Peyer's patch (tissue), 4 donors: ENCODE measurements around the gene AFM. TPM values are rescaled to one million over a fixed set of nuclear protein-coding genes. Genes with fewer than 3 reads are reported as not detected.
A peak's percentile ranks its signal among the peaks of the same experiment; 100 is the strongest.

Experiments used
- DNase-seq, 3 donors: peaks; one replicate each; pipeline ENCODE4 v3.0.0-alpha.2; 2017 to 2019
- H3K27ac ChIP-seq, 4 donors: fragments of 200-600 bp; sonication (generic); one replicate each; pipeline ENCODE4 v1.5.1; 2016 to 2019
- H3K27me3 ChIP-seq, 2 donors: fragments of 200-600 bp; sonication (generic); one replicate each; pipeline ENCODE4 v1.5.1; 2019
- H3K36me3 ChIP-seq, 3 donors: fragments of 200-600 bp; sonication (generic); one replicate each; pipeline ENCODE4 v1.5.1; 2016 to 2019
- H3K4me1 ChIP-seq, 4 donors: fragments of 200-600 bp; sonication (generic); one replicate each; pipeline ENCODE4 v1.5.1; 2016 to 2019
- H3K4me3 ChIP-seq, 4 donors: fragments of 200-600 bp; sonication (generic); 1 replicate in 3 of 4; 2 replicates in 1 of 4; pipeline ENCODE4 v1.5.1; 2016 to 2019; ENCODE audit warnings: mild to moderate bottlenecking in 1 of 4
- H3K9me3 ChIP-seq, 4 donors: fragments of 200-600 bp; sonication (generic); one replicate each; pipeline ENCODE4 v1.5.1; 2016 to 2019; ENCODE audit warnings: mild to moderate bottlenecking in 1 of 4
- POLR2A ChIP-seq, 2 donors: fragments of 450-650 bp; IDR thresholded peaks; one replicate each; pipeline ENCODE4 v1.5.1; 2017; ENCODE audit warnings: antibody characterized with exemption in 2 of 2, mild to moderate bottlenecking in 2 of 2, moderate library complexity in 2 of 2
- total RNA-seq, 4 donors: library from RNA; depleted of rRNA; stranded (reverse); fragments of >200 nt; gene quantifications; one replicate each; pipeline ENCODE4 v1.1.0, GENCODE V29; 2016
- TF ChIP-seq, protein P1 (sequence below), 6 experiments: fragments of 450-650 bp in 4 of 6; fragments of 200-600 bp in 2 of 6; sonication (generic) in 1 of 6; IDR thresholded peaks; one replicate each; pipeline ENCODE4 v1.5.1; 2017 to 2019; ENCODE audit warnings: antibody characterized with exemption in 6 of 6, mild to moderate bottlenecking in 3 of 6, moderate library complexity in 1 of 6

Gene AFM
- total RNA-seq, 4 donors from 2014 or later: not detected

DNA sequence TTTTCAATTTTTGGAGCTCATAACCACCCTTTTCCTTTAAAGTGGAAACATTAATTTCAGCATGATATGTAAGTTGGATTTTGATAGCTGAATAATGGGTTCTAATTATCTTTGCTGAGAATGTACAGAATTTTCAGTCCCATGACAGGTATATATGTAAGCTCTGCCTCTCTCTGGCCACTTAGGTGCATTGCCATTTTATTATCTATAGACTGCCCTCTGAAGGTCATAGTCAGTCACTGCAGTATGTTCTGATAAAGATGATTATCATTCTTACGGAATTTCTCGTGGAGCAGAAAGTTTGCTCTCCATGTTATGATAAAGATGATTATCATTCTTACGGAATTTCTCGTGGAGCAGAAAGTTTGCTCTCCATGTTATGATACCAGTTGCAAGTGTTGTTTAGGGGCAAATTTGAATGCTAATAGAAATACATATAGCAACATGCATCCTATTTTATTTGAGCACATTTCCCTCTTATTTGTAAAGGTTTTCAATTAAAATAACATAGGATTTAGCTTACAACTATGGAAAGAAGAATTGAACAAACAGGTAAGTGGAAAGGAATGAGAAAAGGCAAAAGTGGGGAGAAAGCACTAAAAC is 35.1 kb upstream of the AFM start:
- no peak overlapping the region for H3K27ac ChIP-seq
- H3K36me3 ChIP-seq: no peaks in the 10 kb centered on the region
- no peaks in the 10 kb centered on the region for H3K27me3 ChIP-seq
- H3K4me3 ChIP-seq: no peak overlapping the region
- no peaks in the 10 kb centered on the region for H3K9me3 ChIP-seq
- no peak for DNase-seq
- no peaks in the 10 kb centered on the region for H3K4me1 ChIP-seq
- TF ChIP-seq, protein P1, sequence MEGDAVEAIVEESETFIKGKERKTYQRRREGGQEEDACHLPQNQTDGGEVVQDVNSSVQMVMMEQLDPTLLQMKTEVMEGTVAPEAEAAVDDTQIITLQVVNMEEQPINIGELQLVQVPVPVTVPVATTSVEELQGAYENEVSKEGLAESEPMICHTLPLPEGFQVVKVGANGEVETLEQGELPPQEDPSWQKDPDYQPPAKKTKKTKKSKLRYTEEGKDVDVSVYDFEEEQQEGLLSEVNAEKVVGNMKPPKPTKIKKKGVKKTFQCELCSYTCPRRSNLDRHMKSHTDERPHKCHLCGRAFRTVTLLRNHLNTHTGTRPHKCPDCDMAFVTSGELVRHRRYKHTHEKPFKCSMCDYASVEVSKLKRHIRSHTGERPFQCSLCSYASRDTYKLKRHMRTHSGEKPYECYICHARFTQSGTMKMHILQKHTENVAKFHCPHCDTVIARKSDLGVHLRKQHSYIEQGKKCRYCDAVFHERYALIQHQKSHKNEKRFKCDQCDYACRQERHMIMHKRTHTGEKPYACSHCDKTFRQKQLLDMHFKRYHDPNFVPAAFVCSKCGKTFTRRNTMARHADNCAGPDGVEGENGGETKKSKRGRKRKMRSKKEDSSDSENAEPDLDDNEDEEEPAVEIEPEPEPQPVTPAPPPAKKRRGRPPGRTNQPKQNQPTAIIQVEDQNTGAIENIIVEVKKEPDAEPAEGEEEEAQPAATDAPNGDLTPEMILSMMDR (IDR thresholded peaks at IDR 0.05): peak in 5 of 6 experiments; percentile 29 to 99 (median 97)
- no peak for TF ChIP-seq POLR2A (IDR thresholded peaks at IDR 0.05)

DNA sequence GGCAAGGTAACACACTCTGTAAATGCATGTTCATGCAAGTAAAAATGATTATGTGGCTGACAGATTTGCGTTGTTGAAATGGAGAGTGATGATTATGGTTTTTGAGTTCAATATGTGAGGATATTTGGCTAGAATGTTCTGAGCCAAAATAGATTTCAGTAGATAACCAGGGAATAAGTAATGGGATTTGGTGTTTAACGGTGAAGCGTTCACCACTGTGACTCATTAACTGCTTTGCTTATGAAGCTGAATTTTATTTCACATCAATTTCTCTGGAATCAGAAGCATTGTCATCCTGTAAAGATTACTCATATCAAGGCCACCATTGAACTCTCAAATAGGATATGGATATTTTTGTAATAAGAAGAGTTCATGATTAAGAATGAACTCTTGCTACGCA is 33.9 kb upstream of the AFM start:
- H3K36me3 ChIP-seq: no peaks in the 10 kb centered on the region
- TF ChIP-seq, protein P1 (IDR thresholded peaks at IDR 0.05): no peak
- no peak for TF ChIP-seq POLR2A (IDR thresholded peaks at IDR 0.05)

DNA sequence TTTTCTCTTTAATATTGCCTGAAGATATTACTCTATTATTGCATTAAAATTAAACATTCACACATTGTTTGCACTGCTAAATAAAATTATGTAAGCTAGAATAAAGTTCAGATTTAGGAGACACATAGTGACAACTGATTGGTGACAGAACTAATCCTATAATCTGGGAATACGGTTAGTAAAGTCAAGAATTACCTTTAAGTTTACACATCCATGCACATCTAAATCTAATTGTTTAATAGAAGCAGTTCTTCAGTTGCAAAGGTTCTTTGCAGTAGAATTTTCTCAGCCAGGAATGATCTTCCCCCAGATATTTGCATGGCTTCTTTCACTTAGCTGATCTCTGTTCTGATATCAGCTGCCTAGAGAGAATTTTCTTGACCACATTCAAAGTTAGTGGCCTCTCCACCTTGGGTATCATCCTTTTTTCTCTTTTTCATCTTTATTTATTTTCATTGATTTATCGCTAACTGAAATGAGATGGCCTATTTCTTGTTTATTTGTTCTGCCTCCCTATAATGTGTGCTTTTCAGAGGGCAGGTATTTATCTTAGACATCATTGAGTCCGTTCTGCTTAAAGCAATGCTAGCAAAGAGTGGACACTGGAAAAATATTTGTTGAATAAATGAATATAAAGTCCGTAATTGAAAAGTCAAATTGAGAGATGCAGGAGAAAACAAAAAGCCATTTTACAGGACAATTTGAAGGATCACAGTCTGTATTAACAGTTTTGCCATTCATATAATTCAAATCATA is 32.9 kb upstream of the AFM start:
- no peaks in the 10 kb centered on the region for H3K27me3 ChIP-seq
- no peak for DNase-seq
- H3K9me3 ChIP-seq: no peaks in the 10 kb centered on the region
- peaks cover 0 to under 1% (median 0%) of the 10 kb centered on the region in 4 donors for H3K4me1 ChIP-seq
- no peak overlapping the region for H3K4me3 ChIP-seq
- no peak overlapping the region for H3K27ac ChIP-seq
- H3K36me3 ChIP-seq: no peaks in the 10 kb centered on the region
- TF ChIP-seq, protein P1 (IDR thresholded peaks at IDR 0.05): no peak
- no peak for TF ChIP-seq POLR2A (IDR thresholded peaks at IDR 0.05)

More for the DNA sequence above, 33.9 kb upstream of the AFM start:
- no peak for DNase-seq
- Histone ChIP-seq H3K4me3 (no peak overlapping the region), H3K27me3 (no peaks in the 10 kb centered on the region), H3K4me1 (no peaks in the 10 kb centered on the region), H3K27ac (no peak overlapping the region), H3K9me3 (no peaks in the 10 kb centered on the region)

DNA sequence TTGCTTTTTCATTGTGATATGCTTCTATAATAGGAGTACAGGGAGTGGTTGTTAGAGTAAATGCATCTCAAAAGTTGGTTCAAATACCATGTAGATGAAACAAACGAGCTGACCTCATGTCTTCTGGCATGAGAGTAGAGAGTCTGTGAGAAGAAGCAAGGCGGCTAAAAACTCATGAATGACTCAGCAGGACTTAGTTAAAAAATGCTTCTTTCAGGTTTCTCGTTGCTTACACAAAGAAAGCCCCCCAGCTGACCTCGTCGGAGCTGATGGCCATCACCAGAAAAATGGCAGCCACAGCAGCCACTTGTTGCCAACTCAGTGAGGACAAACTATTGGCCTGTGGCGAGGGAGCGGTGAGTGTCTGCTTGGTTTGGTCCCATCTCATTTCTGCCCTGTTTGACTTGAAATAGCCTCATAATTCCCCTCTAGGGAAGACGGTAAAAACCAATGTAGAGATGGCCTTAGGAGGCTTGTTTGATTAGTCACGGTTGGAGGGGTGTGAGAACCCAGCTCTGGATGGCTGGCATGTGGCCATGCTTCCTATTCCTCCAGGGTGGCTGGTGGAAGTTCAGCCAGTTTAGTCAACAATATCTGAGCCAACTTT is 31.0 kb upstream of the AFM start:
- TF ChIP-seq, protein P1 (IDR thresholded peaks at IDR 0.05): no peak
- TF ChIP-seq POLR2A (IDR thresholded peaks at IDR 0.05): no peak

DNA sequence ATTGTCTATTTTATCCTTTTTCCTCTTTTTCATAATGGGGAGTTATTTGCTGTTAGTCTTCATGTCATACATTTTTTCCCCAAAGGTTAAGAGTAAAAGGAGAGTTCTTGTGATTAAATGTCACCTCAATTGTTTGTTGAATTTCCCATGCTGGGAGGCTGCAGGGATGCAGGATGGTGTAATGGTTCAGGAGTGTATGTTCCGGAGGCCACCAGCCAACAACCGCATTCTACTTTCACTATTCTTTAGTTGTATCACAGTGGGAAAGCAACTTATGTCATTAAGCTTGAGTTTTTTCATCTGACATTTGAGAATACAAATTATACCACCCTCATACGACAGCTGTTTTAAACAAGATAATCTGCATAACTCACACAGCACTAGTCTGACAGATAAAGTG is 30.1 kb upstream of the AFM start:
- DNase-seq: no peak
- H3K36me3 ChIP-seq: no peaks in the 10 kb centered on the region

More for the DNA sequence above, 31.0 kb upstream of the AFM start:
- DNase-seq: no peak
- no peak overlapping the region for H3K27ac ChIP-seq
- H3K9me3 ChIP-seq: no peaks in the 10 kb centered on the region
- no peaks in the 10 kb centered on the region for H3K27me3 ChIP-seq
- H3K4me1 ChIP-seq: peaks cover 0 to 3% (median 0%) of the 10 kb centered on the region in 4 donors
- H3K36me3 ChIP-seq: no peaks in the 10 kb centered on the region
- no peak overlapping the region for H3K4me3 ChIP-seq

More for the DNA sequence above, 30.1 kb upstream of the AFM start:
- no peak for TF ChIP-seq POLR2A (IDR thresholded peaks at IDR 0.05)
- TF ChIP-seq, protein P1 (IDR thresholded peaks at IDR 0.05): no peak
- no peak overlapping the region for H3K27ac ChIP-seq
- H3K9me3 ChIP-seq: no peaks in the 10 kb centered on the region
- no peak overlapping the region for H3K4me3 ChIP-seq
- H3K27me3 ChIP-seq: no peaks in the 10 kb centered on the region
- H3K4me1 ChIP-seq: peaks cover 0 to 3% (median 0%) of the 10 kb centered on the region in 4 donors
